H1 (cell line): ENCODE results near the gene PLEKHN1. TPM values are rescaled to one million over a fixed set of nuclear protein-coding genes. Genes with fewer than 3 reads are reported as not detected.
A peak's percentile ranks its signal among the peaks of the same experiment; 100 is the strongest.

ENCODE experiments used
- CTCF ChIA-PET: fragments of 300-600 bp; sonication (Branson Sonifier 250); formaldehyde crosslinking; loops from one replicate; lab custom pipeline; 2021; ENCODE audit not compliant: partially characterized antibody; lab: Charles Lee
- POLR2A ChIA-PET: fragments of 300-600 bp; sonication (Branson Sonifier 250); formaldehyde crosslinking; loops from one replicate; lab custom pipeline; 2021; ENCODE audit warnings: inconsistent platforms; ENCODE audit not compliant: partially characterized antibody; lab: Charles Lee
- DNase-seq, 2 experiments: peaks; one replicate each; pipeline versions ENCODE4 v3.0.0 to v3.0.0-alpha.2; 2010 to 2022; ENCODE audit warnings: low spot score in 2 of 2, low read depth in 1 of 2, mixed read lengths in 1 of 2
- FAIRE-seq: peaks from 2 replicates; lab custom pipeline; 2011; peaks lifted over from hg19 to GRCh38; lab: Jason Lieb, UNC
- H2AFZ ChIP-seq: 2 replicates; pipeline ENCODE4 v1.8.1; 2012; ENCODE audit warnings: low read length, inconsistent platforms
- H2AK5ac ChIP-seq: 2 replicates; pipeline ENCODE4 v1.6.1; 2013; ENCODE audit warnings: low read depth, low read length
- H2BK120ac ChIP-seq: replicated peaks from 2 replicates; pipeline ENCODE3; 2013; ENCODE audit warnings: low read depth, low read length, inconsistent platforms
- H2BK12ac ChIP-seq: 2 replicates; pipeline ENCODE4 v1.6.1; 2013; ENCODE audit warnings: low read depth, low read length
- H2BK15ac ChIP-seq: 2 replicates; pipeline ENCODE4 v1.6.1; 2013; ENCODE audit warnings: low read length
- H2BK20ac ChIP-seq: 2 replicates; pipeline ENCODE4 v1.6.1; 2013; ENCODE audit warnings: low read length
- H2BK5ac ChIP-seq: 2 replicates; pipeline ENCODE4 v1.6.1; 2013; ENCODE audit warnings: low read depth, low read length
- H3K14ac ChIP-seq: 2 replicates; pipeline ENCODE4 v1.6.1; 2013; ENCODE audit warnings: inconsistent platforms; ENCODE audit not compliant: insufficient read length
- H3K18ac ChIP-seq: 2 replicates; pipeline ENCODE4 v1.6.1; 2013; ENCODE audit warnings: low read length; ENCODE audit errors: extremely low read depth
- H3K23ac ChIP-seq: 2 replicates; pipeline ENCODE4 v1.6.1; 2013; ENCODE audit warnings: inconsistent platforms; ENCODE audit not compliant: insufficient read length
- H3K23me2 ChIP-seq: 2 replicates; pipeline ENCODE4 v1.6.1; 2013; ENCODE audit warnings: low read depth, low read length
- H3K27ac ChIP-seq: 2 replicates; pipeline ENCODE4 v1.6.1; 2011; ENCODE audit warnings: low read depth, low read length, inconsistent platforms
- H3K27me3 ChIP-seq, 4 experiments: replicated peaks in 1 of 4; 1 replicate in 1 of 4; 2 replicates in 3 of 4; pipeline versions ENCODE4 v1.6.1 to v1.8.1; 2011 to 2013; ENCODE audit warnings: low read length in 3 of 4, mild to moderate bottlenecking in 3 of 4, inconsistent platforms in 2 of 4, mixed read lengths in 2 of 4, moderate library complexity in 1 of 4; ENCODE audit not compliant: control insufficient read depth in 3 of 4, insufficient read depth in 3 of 4; ENCODE audit errors: extremely low read depth in 1 of 4
- H3K36me3 ChIP-seq, 4 experiments: 2 replicates each; pipeline versions ENCODE4 v1.6.1 to v1.8.1; 2011 to 2013; ENCODE audit warnings: mild to moderate bottlenecking in 4 of 4, low read length in 3 of 4, moderate library complexity in 2 of 4, control low read depth in 1 of 4, inconsistent platforms in 1 of 4; ENCODE audit not compliant: insufficient read depth in 4 of 4, control insufficient read depth in 2 of 4
- H3K4ac ChIP-seq: replicated peaks from 2 replicates; pipeline ENCODE3; 2013; ENCODE audit warnings: low read length, low read depth, mixed read lengths, inconsistent platforms; ENCODE audit not compliant: insufficient read length
- H3K4me1 ChIP-seq, 4 experiments: replicated peaks in 1 of 4; 1 replicate in 1 of 4; 2 replicates in 3 of 4; pipeline versions ENCODE4 v1.6.1 to v1.8.1; 2011 to 2013; ENCODE audit warnings: low read length in 3 of 4, inconsistent platforms in 2 of 4, mixed read lengths in 1 of 4; ENCODE audit not compliant: insufficient read depth in 4 of 4, control insufficient read depth in 3 of 4
- H3K4me2 ChIP-seq, 2 experiments: 2 replicates each; pipeline versions ENCODE4 v1.6.1 to v1.8.1; 2011 to 2013; ENCODE audit warnings: low read depth in 2 of 2, low read length in 2 of 2, control low read depth in 1 of 2, inconsistent platforms in 1 of 2, mild to moderate bottlenecking in 1 of 2; ENCODE audit not compliant: insufficient read depth in 1 of 2
- H3K4me3 ChIP-seq, 4 experiments: fragments of 200-600, 300-600 bp in 1 of 4; sonication (generic), shearing (Covaris generic), sonication (Bioruptor Twin) in 1 of 4; 2 replicates each; pipeline versions ENCODE4 v1.5.1 to v1.8.1; 2011 to 2016; ENCODE audit warnings: low read length in 4 of 4, low read depth in 3 of 4, control low read depth in 2 of 4, inconsistent platforms in 2 of 4, mild to moderate bottlenecking in 2 of 4, mixed read lengths in 1 of 4, moderate library complexity in 1 of 4; ENCODE audit not compliant: insufficient read depth in 2 of 4; ENCODE audit errors: extremely low read depth in 1 of 4
- H3K56ac ChIP-seq: replicated peaks from 2 replicates; pipeline ENCODE3; 2013; ENCODE audit warnings: low read depth, mild to moderate bottlenecking, mixed read lengths, low read length, inconsistent platforms; ENCODE audit not compliant: insufficient read length
- H3K79me1 ChIP-seq: 2 replicates; pipeline ENCODE4 v1.6.1; 2013; ENCODE audit warnings: low read depth, low read length, control low read depth
- H3K79me2 ChIP-seq, 2 experiments: 2 replicates each; pipeline versions ENCODE4 v1.6.1 to v1.8.1; 2012 to 2013; ENCODE audit warnings: low read length in 2 of 2, mild to moderate bottlenecking in 2 of 2, inconsistent platforms in 1 of 2; ENCODE audit not compliant: insufficient read depth in 2 of 2, control insufficient read depth in 1 of 2
- H3K9ac ChIP-seq, 4 experiments: replicated peaks in 1 of 4; 1 replicate in 1 of 4; 2 replicates in 3 of 4; pipeline versions ENCODE4 v1.6.1 to v1.8.1; 2011 to 2013; ENCODE audit warnings: low read depth in 3 of 4, low read length in 3 of 4, control low read depth in 2 of 4, mild to moderate bottlenecking in 2 of 4, moderate library complexity in 2 of 4, inconsistent platforms in 1 of 4; ENCODE audit errors: extremely low read depth in 1 of 4
- H3K9me3 ChIP-seq, 2 experiments: 2 replicates each; pipeline versions ENCODE4 v1.6.1 to v1.8.1; 2012 to 2013; ENCODE audit warnings: mild to moderate bottlenecking in 2 of 2, moderate library complexity in 2 of 2, control low read depth in 1 of 2, inconsistent platforms in 1 of 2, low read depth in 1 of 2, low read length in 1 of 2, mixed read lengths in 1 of 2; ENCODE audit not compliant: insufficient read depth in 2 of 2
- H4K20me1 ChIP-seq, 2 experiments: replicated peaks in 1 of 2; 2 replicates each; pipeline versions ENCODE3 to v1.8.1; 2011 to 2013; ENCODE audit warnings: inconsistent platforms in 2 of 2, low read length in 2 of 2, mild to moderate bottlenecking in 1 of 2; ENCODE audit not compliant: insufficient read depth in 2 of 2, control insufficient read depth in 1 of 2
- H4K5ac ChIP-seq: 2 replicates; pipeline ENCODE4 v1.6.1; 2013; ENCODE audit warnings: low read length, low read depth, mixed read lengths, inconsistent platforms; ENCODE audit not compliant: insufficient read length
- H4K8ac ChIP-seq: 2 replicates; pipeline ENCODE4 v1.8.0; 2013; ENCODE audit warnings: mild to moderate bottlenecking, moderate library complexity, low read length, inconsistent platforms; ENCODE audit not compliant: insufficient read depth; ENCODE audit errors: extremely low read depth
- H4K91ac ChIP-seq: replicated peaks from 2 replicates; pipeline ENCODE3; 2013; ENCODE audit warnings: low read length, mixed read lengths, inconsistent platforms; ENCODE audit not compliant: insufficient read length
- CBX5 ChIP-seq: fragments of 300-800, 300-1000 bp; sonication (generic); IDR thresholded peaks from 2 replicates; pipeline ENCODE4 v1.7.1; 2016; ENCODE audit warnings: antibody characterized with exemption, low read length, low read depth
- CEBPB ChIP-seq: IDR thresholded peaks from 2 replicates; pipeline ENCODE4 v1.6.1; 2012; ENCODE audit warnings: low read depth, low read length
- CHD2 ChIP-seq: IDR thresholded peaks from 2 replicates; pipeline ENCODE4 v1.6.1; 2012; ENCODE audit warnings: low read length, improper control_type of control experiment
- KDM5A ChIP-seq: fragments of 200-600 bp; IDR thresholded peaks from 2 replicates; pipeline ENCODE4 v1.7.1; 2012; ENCODE audit warnings: mild to moderate bottlenecking, low read length, inconsistent platforms, mixed read lengths
- NANOG ChIP-seq: IDR thresholded peaks from 2 replicates; pipeline ENCODE4 v1.6.1; 2011; ENCODE audit warnings: low read length, low read depth, mild to moderate bottlenecking, inconsistent platforms; ENCODE audit not compliant: insufficient read depth, poor library complexity, severe bottlenecking
- RBBP5 ChIP-seq: IDR thresholded peaks from 2 replicates; pipeline ENCODE4 v1.7.1; 2012; ENCODE audit warnings: low read depth, mild to moderate bottlenecking, inconsistent platforms, low read length, moderate library complexity, borderline replicate concordance
- WGBS, 2 experiments: shearing (Covaris generic) in 1 of 2; methylation state at CpG; one replicate each; pipeline versions ENCODE4 v1.1.6 to v1.1.7; 2013 to 2015; ENCODE audit warnings: low lambda C conversion rate in 2 of 2, mixed read lengths in 2 of 2, inconsistent platforms in 1 of 2, low coverage in 1 of 2, missing lambda C conversion rate in 1 of 2; ENCODE audit not compliant: insufficient replicate concordance in 2 of 2, insufficient coverage in 1 of 2, insufficient read length in 1 of 2; ENCODE audit errors: extremely low coverage in 1 of 2, missing lambda C conversion rate in 1 of 2; 5-methylcytosine and 5-hydroxymethylcytosine counted together
- polyA plus RNA-seq, 7 experiments: library from polyadenylated mRNA; depleted of rRNA in 3 of 7; stranded (reverse) in 5 of 7; unstranded in 2 of 7; fragments of >200 nt in 5 of 7; fragments of 200-250 nt in 2 of 7; gene quantifications; 1 replicate in 5 of 7; 2 replicates in 1 of 7; 4 replicates in 1 of 7; pipeline versions ENCODE4 v1.2.1 to v1.2.3, GENCODE V29; 2011 to 2013; ENCODE audit warnings: missing spikeins in 2 of 7, mixed read lengths in 2 of 7
- total RNA-seq: library from RNA; stranded (reverse); fragmentation: NEBNext Ultra II Directional; extraction: Animal tissue kit (Norgen Biotek cat#: 25700); gene quantifications from 2 replicates; pipeline ENCODE4 v1.2.1, GENCODE V29; 2021
- TF ChIP-seq, protein P1 (sequence below): IDR thresholded peaks from 2 replicates; pipeline ENCODE4 v1.6.1; 2012; ENCODE audit warnings: inconsistent platforms

The PLEKHN1 gene
- total and polyA plus RNA-seq, 2 of the 8 experiments (the other 6 are each of a cell fraction or from before 2014, with no cell fraction given), result 0.39 to 1.5 TPM

DNA sequence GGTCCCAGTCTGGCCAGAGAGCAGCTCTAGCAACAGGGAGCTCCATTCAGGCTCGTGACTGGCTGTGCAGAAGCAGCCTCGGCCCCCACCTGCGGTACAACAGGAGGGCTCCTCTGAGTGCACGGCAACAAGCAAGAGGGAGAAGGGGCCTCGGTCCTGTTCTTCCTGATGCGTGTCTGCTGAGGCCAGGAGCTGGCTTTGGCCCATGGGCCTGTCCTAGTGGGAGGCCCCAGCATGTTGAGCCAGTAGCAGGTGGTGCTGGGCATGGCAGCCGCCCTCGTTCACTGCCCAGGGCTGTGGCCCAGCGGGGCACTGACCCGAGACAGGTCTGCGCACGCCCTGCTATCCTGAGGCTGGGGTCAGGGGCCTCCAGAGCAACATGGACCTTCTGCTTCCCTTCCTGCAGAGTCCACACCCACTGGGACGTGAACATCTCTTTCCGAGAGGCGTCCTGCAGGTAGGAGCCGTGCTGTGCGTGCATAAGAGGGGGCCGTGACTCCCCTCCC is 35.6 kb upstream of the PLEKHN1 start:
- Histone ChIP-seq H2BK5ac (no peak overlapping the region), H3K23ac (no peak overlapping the region), H3K14ac (no peak overlapping the region), H3K79me2 (no peaks in the 10 kb centered on the region), H2BK12ac (0 out of 2 replicates have a peak overlapping the region, but pooled peaks have one; percentile 27), H4K20me1 (peaks cover 23% of the 10 kb centered on the region in 2 experiments), H3K4me2 (no peak overlapping the region), H3K4me3 (no peak overlapping the region), H2BK120ac (no peak overlapping the region), H3K27ac (no peak overlapping the region), H2BK20ac (no peak overlapping the region), H3K36me3 (no peaks in the 10 kb centered on the region), H3K23me2 (no peaks in the 10 kb centered on the region), H4K8ac (no peak overlapping the region), H3K9me3 (no peaks in the 10 kb centered on the region), H2AFZ (no peak overlapping the region), H4K91ac (no peak overlapping the region), H3K9ac (no peak overlapping the region), H4K5ac (no peak overlapping the region), H3K18ac (no peak overlapping the region), H3K56ac (no peak overlapping the region), H3K4me1 (peaks cover 2 to 17% (median 11%) of the 10 kb centered on the region in 4 experiments), H2BK15ac (no peak overlapping the region), H3K27me3 (peaks cover 69 to 90% (median 87%) of the 10 kb centered on the region in 4 experiments), H3K79me1 (no peaks in the 10 kb centered on the region), H2AK5ac (no peak overlapping the region), H3K4ac (no peak overlapping the region)
- ChIA-PET POLR2A (interaction anchor here (0.6 to 4.0 kb wide), 3 partner anchors 10 to 106 kb away, joined by 3 to 28 read pairs (median 6); no protein-coding TSS in a partner anchor), CTCF (interaction anchor here (0.6 to 4.6 kb wide), 10 partner anchors 10 to 133 kb away, joined by 3 to 45 read pairs (median 4); partner anchors contain the start of gene NOC2L)
- 83% methylated on average over 6 of the region's 18 CpGs; no CpG with 5 or more reads in 1 of the 2 experiments for WGBS, 2 experiments
- TF ChIP-seq NANOG (no peak), RBBP5 (no peak), CBX5 (no peak), KDM5A (no peak), CHD2 (no peak), CEBPB (no peak)
- TF ChIP-seq, protein P1, sequence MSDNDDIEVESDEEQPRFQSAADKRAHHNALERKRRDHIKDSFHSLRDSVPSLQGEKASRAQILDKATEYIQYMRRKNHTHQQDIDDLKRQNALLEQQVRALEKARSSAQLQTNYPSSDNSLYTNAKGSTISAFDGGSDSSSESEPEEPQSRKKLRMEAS, result no peak
- FAIRE-seq (no peak), DNase-seq (no peak)
